ENCODE data around the gene FXYD2.
"Not testable (repeated sequence)": the region's sequence is repeated elsewhere in the genome, so short reads cannot be mapped to it uniquely, and the experiment has no call there.

FXYD2 gene

DNA sequence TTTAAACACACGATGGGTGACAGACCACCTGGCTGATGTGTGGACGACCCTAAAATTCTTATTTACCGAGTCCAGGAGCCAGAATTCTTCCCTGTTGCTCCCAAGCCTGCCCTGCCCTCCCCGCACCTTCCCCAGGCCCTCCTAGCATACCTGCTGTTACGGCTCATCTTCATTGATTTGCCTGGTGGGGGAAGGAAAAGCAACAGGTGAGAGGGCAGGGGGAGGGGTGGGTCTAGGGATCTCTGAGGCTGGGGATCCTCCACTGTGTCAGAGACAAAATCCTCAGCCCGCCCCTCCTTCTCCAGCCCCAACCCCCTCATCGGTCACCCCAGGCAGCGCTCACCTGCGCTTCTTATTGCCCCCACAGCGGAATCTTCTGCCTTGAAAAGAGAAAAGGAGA lies 4.0 kb downstream of the FXYD2 start:
- DNase-seq (ENCODE audit: low read depth) = no peak

DNA sequence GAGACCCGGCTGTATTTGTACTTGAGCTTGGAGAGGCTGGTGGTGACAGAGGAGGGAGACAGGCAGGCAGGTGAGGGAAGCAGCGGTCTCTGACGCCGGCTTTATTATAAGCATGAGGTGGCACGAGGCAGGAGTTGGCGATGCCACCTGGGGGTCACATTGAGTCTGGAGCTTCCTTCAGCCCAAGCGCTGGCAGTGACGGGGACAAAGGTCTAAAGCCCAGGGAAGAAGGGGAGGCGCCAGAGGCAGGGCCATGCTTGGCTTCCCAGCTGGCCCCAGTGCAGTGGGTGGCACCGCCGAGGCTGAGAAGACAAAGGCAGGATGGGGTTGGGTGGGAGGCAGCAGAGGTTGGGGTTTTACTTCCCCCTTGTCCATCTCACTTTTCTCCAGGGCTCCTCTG lies 4.5 kb downstream of the FXYD2 start:
- DNase-seq (ENCODE audit: low read depth) = no peak

DNA sequence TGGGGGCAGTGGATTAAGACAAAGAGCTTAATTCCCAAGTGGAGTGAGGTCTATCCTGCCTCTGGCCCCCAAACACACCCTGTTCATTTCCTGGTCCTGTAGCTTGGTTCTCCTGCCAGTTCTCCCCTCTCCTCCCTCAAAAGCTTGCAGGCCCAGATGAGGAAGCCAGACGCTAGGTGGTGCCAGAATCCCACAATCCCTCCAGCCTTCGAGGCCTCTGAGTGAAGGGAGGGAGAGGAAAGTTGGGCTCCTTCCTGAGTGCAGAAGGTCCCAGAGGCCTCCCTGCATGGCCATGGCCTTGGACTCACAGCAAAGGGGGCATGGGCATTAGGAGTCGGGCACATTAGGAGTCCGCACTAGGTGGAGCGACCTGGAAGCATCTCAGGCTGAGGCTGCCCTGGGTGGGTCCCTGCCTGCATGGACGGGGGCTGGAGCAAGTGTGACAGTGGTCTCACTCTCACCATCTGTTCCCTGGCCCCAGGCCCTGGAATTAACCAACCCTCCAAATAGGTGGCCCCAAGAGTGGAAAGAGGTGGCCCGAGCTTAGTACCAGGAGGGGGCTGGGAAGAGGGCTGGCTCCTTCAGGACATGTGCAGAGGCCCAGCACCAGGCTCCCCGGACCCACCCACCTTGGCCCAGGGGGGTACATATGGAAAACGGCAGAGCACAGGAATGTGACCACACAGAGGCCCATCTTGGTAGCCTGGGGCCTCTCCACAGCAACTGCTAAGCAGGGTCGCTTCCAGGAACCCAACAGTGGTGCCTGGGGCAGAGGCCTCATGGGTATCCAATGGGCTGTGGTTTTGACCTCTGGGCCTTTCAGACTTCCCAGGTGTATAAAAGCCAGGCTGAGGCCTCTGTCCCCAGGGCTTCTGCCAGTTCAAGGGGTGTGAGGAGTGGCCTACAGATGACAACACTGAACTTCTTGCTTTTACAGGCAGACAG lies 5.2 kb downstream of the FXYD2 start:
- DNase-seq (ENCODE audit: low read depth) = no peak

DNA sequence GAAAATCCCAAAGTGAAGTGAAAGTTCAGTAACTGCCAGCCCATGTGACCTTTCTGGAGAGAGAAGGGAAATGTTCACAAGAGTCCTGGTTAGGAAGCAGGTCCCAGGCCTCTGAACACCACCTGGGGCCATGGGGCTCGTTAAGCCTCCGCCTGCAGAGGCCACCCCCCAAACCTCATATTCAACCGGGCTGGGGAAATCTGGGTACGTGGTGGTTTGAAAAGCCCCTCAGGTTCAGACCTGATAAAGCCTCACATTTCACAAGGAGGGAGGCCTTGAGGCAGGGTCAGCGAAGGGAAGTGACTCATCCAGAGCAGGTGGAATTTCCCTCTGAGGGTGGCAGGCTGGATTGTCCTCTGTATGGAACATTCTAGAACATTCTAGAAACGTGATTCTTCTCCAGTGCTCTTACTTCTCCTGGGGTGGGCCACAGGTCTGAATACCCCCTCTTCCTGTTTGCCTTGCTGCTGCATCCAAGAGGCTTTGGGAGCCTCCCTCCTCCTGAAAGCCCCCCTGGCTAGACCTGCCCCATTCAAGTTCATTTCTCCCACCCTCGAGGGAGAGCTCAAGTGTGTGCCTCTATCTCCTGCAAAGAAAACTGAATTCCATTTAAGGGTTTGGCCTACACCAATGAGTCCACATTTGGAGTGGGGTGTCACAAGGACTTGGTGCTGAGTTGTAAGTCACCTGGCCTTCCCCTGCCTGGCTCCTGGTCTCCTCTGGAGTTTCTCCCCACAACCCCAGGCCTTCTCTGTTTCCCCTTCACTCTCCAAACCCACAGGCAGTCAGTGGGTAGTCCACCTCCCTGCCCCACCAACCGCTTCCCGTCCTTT lies 6.3 kb downstream of the FXYD2 start:
- DNase-seq (ENCODE audit: low read depth) = peak; percentile 36

- DNase-seq (ENCODE audit: low read depth) = peak; percentile 77
These were observed 7.0 kb downstream of the FXYD2 start for GRCh38 chr11:117817368-117818040.

- no peak for DNase-seq (ENCODE audit: low read depth)
These were observed 7.6 kb downstream of the FXYD2 start for GRCh38 chr11:117816846-117817367.

- no peak for DNase-seq (ENCODE audit: low read depth)
These were observed 8.3 kb downstream of the FXYD2 start for GRCh38 chr11:117816151-117816741.

- peak; percentile 54 for DNase-seq (ENCODE audit: low read depth)
These were observed 9.2 kb downstream of the FXYD2 start for GRCh38 chr11:117815262-117815803.

GRCh38 chr11:117814766-117815261 lies 9.7 kb downstream of the FXYD2 start:
- peak; percentile 58 for DNase-seq (ENCODE audit: low read depth)

- no peak for DNase-seq (ENCODE audit: low read depth)
These were observed 10.3 kb downstream of the FXYD2 start for GRCh38 chr11:117814204-117814765.

DNA sequence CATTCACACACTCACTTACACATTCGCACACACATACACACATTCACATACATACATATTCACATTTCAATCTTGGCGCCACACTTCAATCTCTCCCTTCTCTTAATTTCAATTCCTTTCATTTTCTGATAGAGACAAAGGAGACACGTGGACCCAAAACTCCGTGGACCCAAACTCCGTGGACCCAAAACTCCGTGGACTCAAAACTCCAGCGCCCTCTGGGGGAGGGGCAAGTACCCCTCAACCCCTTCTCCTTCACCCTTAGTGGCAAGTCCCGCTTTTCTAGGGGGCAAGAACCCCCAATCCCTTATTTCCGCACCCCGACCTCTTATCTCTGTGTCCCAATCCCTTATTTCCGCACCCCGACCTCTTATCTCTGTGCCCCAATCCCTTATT lies 14.5 kb downstream of the FXYD2 start:
- not testable (repeated sequence) for DNase-seq (ENCODE audit: low read depth)

DNA sequence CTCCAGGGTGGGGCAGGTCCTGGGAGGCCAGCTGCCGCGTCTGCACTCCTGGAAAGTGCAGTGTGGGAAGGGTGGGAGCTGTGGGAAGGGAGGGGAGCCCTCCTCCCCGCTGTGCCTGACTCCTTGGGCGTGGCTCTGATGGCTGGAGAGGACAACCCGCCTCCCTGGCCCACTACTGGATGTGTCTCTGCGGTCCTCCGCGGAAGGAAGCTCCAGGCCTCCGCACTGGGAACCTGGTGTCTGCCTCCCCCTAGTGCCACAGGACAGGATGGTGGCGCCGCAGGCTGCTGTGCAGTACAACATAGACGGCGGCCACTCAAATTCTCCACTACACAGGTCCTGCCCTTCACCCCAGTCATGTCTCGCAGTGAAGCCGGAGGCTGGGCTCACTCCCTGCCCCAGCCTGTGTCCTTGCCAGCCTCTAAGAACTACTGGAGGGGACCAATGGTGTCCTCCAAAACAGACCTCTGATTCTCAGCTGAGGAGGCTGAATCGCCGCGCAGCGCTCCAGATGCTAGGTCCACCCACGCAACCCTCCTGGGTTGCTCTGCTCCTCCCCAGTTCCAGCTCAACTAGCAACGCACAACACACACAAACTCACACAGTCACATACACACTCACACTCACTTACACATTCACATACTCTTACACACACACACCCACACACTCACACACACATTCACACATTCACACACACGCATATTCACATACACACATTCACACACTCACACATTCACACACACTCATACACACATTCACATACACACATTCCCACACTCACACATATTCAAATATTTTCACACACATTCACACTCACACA lies 15.1 kb downstream of the FXYD2 start:
- DNase-seq (ENCODE audit: low read depth) = no peak

- no peak for DNase-seq (ENCODE audit: low read depth)
These were observed 15.8 kb downstream of the FXYD2 start for GRCh38 chr11:117808784-117809183.

GRCh38 chr11:117807482-117808327 lies 16.8 kb downstream of the FXYD2 start:
- DNase-seq (ENCODE audit: low read depth) = peak; percentile 55

DNA sequence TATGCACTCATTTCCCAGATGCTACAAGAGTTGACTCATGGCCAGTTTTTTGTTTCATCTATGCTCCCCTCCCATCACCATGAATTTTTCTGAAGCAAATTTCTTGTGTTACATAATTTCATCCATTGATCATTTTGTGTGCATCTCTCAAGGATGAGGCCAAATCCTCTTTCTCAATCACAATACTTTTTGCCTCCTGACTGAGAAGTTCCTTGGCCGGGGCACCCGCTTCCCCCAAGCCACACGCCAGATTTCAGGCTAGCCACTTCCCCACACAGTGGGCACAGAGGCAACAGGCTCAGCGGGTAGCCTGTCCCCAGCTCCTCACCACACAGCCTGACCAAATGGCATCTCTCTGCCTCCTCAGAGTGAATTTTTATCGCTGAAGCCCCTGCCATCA lies 17.7 kb downstream of the FXYD2 start:
- no peak for DNase-seq (ENCODE audit: low read depth)

GRCh38 chr11:117805045-117805444 lies 19.5 kb downstream of the FXYD2 start:
- DNase-seq (ENCODE audit: low read depth) = no peak

GRCh38 chr11:117803896-117804295 lies 20.6 kb downstream of the FXYD2 start:
- no peak for DNase-seq (ENCODE audit: low read depth)

GRCh38 chr11:117799634-117800033 lies 24.9 kb downstream of the FXYD2 start:
- DNase-seq (ENCODE audit: low read depth) = no peak

Measured in activated T-helper 9 cell treated with anti-CD3 and anti-CD28 coated beads, Interleukin-2, amount 50 U/mL, for 16 hours (primary cell).